ENCODE data around the gene PFAS.

DNA sequence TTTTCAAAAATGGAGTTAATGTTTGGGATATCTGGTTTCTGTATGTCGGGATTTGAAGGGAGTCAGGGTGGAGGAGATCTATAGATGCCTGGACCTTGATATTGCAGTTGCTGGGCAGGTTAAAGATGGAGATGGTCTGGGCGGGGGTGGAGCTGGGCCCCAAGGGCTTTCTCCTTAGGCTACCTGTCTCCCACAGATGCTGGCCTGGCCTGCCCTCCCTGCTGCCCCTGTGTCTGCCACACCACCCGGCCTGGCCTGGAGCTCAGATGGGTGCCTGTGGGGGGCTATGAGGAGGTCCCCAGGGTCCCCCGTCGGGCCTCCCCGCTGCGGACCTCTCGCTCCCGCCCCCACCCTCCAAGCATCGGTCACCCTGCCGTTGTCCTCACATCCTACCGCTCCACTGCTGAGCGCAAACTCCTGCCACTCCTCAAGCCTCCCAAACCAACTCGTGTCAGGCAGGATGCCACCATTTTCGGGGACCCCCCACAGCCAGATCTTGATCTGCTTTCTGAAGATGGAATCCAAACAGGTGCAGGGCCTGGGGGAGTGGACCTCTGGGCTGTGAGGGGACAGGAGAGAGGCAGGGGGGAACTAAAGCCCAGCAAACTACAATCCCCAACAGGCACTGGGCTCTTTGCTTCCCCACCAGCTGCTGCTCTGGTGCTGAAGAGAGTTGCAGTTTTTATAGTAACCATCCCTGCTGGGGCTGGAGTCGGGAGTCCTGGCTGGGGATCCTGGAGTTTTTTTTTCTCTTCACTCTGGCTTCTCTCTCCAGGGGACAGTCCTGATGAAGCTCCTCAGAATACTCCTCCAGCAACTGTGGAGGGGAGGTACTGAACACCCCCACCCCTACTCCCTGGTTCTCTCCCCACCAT is 63.9 kb downstream of the PFAS start:
- no peak for TF ChIP-seq CTCF (IDR thresholded peaks at IDR 0.05)
- no peak for TF ChIP-seq EZH2phosphoT487 (IDR thresholded peaks at IDR 0.05)
- TF ChIP-seq EZH2 (IDR thresholded peaks at IDR 0.05), result no peak

All from neural progenitor cell (in vitro differentiated cells).